GM12864 (cell line): ENCODE results near the gene VPS26B.
A peak's percentile ranks its signal among the peaks of the same experiment; 100 is the strongest.
"Not testable (repeated sequence)": the region's sequence is repeated elsewhere in the genome, so short reads cannot be mapped to it uniquely, and the experiment has no call there.

ENCODE experiments used
- DNase-seq: peaks from one replicate; pipeline ENCODE4 v3.0.0-alpha.2; 2011; ENCODE audit warnings: low read depth
- H3K4me3 ChIP-seq: 2 replicates; pipeline ENCODE4 v1.5.1; 2011; ENCODE audit warnings: mild to moderate bottlenecking, low read depth, low read length, control low read depth
- TF ChIP-seq, protein P1 (sequence below): IDR thresholded peaks from 2 replicates; pipeline ENCODE4 v1.5.1; 2011; ENCODE audit warnings: low read depth, mild to moderate bottlenecking, moderate library complexity, low read length, control low read depth, inconsistent platforms; ENCODE audit errors: missing control alignments

The VPS26B gene

DNA sequence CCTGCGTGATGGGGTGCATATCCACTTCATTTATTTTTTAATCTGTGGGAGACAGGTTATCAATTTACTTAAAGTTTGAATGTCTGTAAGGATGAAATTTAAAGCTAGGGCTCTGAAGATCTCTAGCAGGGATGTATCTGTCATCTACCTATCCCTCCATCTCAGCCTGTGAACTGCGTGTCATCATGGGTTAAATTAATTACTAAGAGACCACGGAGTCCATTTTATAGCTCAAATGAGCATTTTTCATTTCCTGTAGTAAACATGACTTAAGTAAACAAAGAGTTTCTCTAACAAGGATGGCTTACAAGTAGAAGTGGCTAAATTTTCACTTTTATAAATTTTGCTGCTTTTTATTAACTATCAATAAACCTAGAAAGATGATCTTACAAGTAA lies 48.8 kb downstream of the VPS26B start:
- TF ChIP-seq, protein P1, sequence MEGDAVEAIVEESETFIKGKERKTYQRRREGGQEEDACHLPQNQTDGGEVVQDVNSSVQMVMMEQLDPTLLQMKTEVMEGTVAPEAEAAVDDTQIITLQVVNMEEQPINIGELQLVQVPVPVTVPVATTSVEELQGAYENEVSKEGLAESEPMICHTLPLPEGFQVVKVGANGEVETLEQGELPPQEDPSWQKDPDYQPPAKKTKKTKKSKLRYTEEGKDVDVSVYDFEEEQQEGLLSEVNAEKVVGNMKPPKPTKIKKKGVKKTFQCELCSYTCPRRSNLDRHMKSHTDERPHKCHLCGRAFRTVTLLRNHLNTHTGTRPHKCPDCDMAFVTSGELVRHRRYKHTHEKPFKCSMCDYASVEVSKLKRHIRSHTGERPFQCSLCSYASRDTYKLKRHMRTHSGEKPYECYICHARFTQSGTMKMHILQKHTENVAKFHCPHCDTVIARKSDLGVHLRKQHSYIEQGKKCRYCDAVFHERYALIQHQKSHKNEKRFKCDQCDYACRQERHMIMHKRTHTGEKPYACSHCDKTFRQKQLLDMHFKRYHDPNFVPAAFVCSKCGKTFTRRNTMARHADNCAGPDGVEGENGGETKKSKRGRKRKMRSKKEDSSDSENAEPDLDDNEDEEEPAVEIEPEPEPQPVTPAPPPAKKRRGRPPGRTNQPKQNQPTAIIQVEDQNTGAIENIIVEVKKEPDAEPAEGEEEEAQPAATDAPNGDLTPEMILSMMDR, result no peak
- DNase-seq, result no peak
- H3K4me3 ChIP-seq, result no peak overlapping the region

DNA sequence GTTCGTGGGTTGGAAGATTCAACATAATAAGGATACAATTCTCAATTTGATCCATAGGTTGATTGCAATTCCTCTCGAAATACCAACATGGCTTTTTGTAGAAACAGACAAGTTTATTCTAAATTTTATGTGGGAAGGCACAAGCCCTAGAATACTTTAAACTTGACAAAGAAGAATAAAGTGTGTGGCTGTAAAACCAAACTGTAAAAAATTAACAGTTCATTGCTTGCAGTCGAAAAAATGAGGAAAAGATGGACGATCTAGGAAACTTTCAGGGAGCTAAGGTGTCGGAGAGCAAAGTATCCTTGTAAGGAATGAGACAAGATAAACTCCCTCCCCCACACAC lies 50.7 kb downstream of the VPS26B start:
- TF ChIP-seq, protein P1, result no peak
- DNase-seq, result no peak
- peak overlapping the region; percentile 47; the same call in 1 of the 2 replicates for H3K4me3 ChIP-seq

DNA sequence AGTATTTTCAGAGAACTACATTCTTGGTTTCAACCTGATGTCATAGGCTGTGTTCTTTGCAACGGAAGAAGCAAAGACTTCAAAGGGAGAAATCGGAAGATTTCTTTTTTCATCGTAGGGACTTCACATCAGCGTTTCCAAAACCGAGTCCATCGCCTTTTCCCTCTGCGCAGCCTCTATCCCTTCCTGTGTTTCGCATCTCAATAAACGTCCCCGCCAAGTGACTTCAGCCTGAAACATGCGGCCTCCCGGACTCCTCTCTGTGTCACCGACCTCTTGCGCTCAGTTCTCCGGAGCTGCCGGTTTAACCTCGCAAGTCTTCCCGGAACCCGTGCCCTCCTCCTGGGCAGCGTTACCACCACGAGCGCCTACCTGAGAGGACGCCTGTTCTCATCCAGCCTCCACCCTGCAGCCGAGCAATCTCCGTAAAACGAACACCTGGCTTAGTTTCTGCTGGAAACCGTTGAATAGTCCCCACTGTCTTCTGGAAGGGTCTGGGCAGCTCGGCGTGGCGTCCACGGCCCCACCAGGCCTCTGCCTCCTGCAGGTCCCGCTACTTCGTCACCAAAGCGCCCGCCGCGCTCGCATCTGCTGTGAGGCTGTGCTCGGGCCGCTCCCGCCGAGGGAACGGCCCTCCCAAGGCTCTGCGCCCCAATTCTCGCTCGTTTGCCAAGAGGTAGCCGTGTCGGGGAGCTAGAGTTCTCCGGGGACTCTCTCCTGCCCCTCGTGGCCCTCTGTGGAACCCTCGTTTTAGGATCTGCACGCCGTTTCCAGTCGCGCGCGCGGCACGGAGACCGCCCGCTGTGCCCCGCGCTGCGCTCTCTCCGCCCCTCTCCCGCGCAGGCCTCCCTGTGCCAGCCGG lies 51.3 kb downstream of the VPS26B start, which contains the start of gene GLB1L3:
Gene GLB1L3, plus strand, starts transcription at position 846 of the 862 bp plus-strand sequence. CDS start 362 bp downstream, outside the sequence.
- TF ChIP-seq, protein P1, result peak; percentile 60
- peak within 1 kb of the TSS; percentile 47 for H3K4me3 ChIP-seq
- no peak for DNase-seq

DNA sequence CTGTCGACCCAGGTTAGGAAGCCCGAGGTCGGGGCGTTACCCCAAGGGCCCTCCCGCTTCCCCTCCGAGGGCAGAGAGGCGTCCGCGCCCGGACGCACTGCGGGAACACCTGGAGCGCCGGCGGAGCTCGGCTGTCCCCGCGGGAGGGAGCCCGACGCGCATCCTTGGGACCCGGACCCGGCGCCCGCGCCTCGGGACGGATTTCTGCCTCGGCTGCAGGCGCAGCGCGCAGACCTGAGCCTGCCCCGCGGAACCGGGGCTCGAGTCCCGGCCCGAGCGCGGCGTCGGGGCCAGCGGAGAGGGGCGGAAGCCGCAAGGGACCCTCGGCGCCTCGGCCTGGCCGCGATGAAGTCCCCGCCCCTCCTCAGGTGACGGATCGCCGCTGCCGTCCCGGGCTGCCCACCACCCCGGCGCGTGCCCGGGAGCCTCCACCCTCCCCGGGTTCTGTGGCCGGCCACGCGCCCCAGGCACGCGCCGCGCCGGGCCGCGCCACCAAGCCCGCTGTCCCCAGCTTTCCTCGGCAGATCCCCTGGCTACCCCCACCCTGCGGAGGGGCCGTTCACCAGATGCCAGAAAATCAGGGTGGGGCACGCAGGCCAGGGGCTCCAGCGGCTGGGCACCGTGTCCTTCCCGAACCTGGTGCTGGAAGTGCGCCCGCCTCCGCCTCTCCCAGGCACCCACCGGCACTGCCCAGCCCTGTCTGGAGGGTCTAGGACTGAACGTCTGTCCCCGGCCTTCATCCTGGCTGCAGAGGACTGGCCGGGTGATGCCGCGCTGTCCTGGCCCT lies 52.1 kb downstream of the VPS26B start:
- no peak for DNase-seq
- TF ChIP-seq, protein P1, result no peak
- H3K4me3 ChIP-seq, result peak overlapping the region; percentile 47

DNA sequence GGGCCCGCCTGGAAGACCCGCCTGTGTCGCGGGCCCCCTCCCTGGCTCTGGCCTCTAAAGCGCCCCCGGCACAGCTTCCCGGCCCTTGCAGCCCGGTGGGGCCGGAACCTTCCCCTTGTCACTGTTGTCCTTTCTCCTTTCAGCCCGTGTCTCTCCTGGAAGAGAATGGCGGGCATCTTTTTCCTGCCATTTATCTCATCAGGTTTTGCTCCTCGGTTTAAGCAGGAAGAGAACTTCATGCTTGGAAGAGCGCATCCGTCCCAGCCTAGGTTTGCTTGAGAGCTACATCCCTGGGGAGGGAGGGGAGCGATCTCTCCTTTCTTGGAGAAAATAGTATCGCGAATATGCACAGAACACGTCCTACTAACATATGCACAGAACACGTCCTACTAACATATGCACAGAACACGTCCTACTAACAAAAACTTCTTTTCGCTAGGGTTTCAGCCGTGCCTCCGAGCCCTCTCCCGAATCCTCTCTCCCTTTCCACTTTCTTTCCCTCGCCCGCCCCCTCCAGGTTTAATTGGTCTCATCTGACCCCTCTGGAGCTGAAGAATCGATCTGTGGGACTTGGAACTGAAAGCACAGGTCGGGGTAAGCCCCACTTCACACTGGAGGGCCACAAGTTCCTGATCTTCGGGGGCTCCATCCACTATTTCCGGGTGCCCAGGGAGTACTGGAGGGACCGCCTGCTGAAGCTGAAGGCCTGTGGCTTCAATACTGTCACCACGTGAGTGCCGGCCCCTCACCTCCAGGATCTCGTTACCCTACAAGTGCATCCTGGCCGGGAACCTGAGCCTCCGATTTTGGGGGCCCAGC lies 52.9 kb downstream of the VPS26B start:
- DNase-seq, result no peak
- no peak overlapping the region for H3K4me3 ChIP-seq
- TF ChIP-seq, protein P1, result no peak

DNA sequence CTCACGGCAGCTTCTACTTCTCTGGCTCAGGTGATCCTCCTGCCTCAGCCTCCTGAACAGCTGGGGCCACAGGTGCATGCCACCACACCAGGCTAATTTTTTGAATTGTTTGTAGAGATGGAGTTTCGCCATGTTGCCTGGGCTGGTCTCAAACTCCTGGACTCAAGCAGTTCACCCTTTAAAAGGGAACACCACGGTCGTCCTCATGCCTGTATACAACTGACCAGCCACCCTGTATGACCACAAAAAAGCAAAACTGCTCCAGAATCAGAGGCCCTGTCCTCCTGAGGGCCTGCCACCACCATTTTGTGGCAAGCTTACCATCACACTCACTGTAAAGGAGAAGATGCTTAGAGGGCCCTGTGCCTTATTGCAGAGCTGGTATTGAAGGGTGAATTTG lies 53.9 kb downstream of the VPS26B start:
- TF ChIP-seq, protein P1, result no peak
- no peak overlapping the region for H3K4me3 ChIP-seq
- DNase-seq, result no peak

DNA sequence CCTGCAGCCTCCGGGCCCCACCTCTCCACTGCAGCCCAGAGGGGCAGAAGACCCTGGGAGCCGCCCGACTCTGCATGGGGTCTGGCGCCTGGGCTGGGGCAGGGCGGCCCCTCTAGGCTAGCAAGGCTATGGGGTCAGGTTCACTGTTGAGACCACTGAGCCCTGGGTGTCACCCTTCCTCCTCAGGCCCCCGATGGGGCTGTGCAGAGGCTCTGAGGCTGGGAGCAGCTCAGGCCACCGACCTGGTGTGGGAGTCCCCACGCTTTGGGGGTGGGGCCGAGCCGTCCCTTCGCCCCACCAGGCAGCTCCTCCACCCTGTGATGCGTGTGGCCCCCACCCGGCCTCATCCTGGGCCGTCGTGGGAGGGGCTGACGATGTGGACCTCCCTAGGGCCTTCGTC lies 57.2 kb downstream of the VPS26B start:
- DNase-seq, H3K4me3 ChIP-seq: not testable (repeated sequence)
